SH-SY5Y (cell line): ENCODE results near the gene KIRREL1.

ENCODE experiments used
- GATA2 ChIP-seq: IDR thresholded peaks from 2 replicates; pipeline ENCODE4 v1.6.1; 2011; ENCODE audit warnings: mild to moderate bottlenecking, low read depth, low read length
- GATA3 ChIP-seq: IDR thresholded peaks from 2 replicates; pipeline ENCODE4 v1.6.1; 2011; ENCODE audit warnings: low read depth, mild to moderate bottlenecking, low read length, moderate library complexity

GRCh38 chr1:158122833-158123388 lies 129.5 kb downstream of the KIRREL1 start:
- TF ChIP-seq GATA2 (no peak), GATA3 (no peak)
